Peyer's patch (tissue), 4 donors: ENCODE results near the gene C6orf52.
"Not testable (repeated sequence)": the region's sequence is repeated elsewhere in the genome, so short reads cannot be mapped to it uniquely, and the experiment has no call there.

Experiments
- CTCF ChIP-seq, 6 experiments: fragments of 450-650 bp in 4 of 6; fragments of 200-600 bp in 2 of 6; sonication (generic) in 1 of 6; IDR thresholded peaks; one replicate each; pipeline ENCODE4 v1.5.1; 2017 to 2019; ENCODE audit warnings: antibody characterized with exemption in 6 of 6, mild to moderate bottlenecking in 3 of 6, moderate library complexity in 1 of 6
- POLR2A ChIP-seq, 2 donors: fragments of 450-650 bp; IDR thresholded peaks; one replicate each; pipeline ENCODE4 v1.5.1; 2017; ENCODE audit warnings: antibody characterized with exemption in 2 of 2, mild to moderate bottlenecking in 2 of 2, moderate library complexity in 2 of 2

- not testable (repeated sequence) for TF ChIP-seq CTCF, POLR2A (IDR thresholded peaks at IDR 0.05)
Measured at GRCh38 chr6:10660431-10661191, 33.8 kb downstream of the C6orf52 start.
